Endothelial cell (in vitro differentiated cells): ENCODE measurements around the gene PYGO2. TPM values are rescaled to one million over a fixed set of nuclear protein-coding genes. Genes with fewer than 3 reads are reported as not detected.

ENCODE experiments used
- DNase-seq: peaks from one replicate; pipeline ENCODE4 v3.0.0; 2021; ENCODE audit warnings: low spot score
- H3K27ac Mint-ChIP-seq: one replicate; pipeline ENCODE4 v1.8.0; 2021; ENCODE audit warnings: mixed read lengths, inconsistent platforms; ENCODE audit not compliant: unreplicated experiment
- H3K27me3 Mint-ChIP-seq: one replicate; pipeline ENCODE4 v1.8.0; 2021; ENCODE audit warnings: mild to moderate bottlenecking, moderate library complexity, mixed read lengths, inconsistent platforms; ENCODE audit not compliant: unreplicated experiment
- H3K36me3 Mint-ChIP-seq: one replicate; pipeline ENCODE4 v1.8.0; 2021; ENCODE audit warnings: mild to moderate bottlenecking, low read depth, mixed read lengths, inconsistent platforms; ENCODE audit not compliant: unreplicated experiment
- H3K4me1 Mint-ChIP-seq: one replicate; pipeline ENCODE4 v1.8.0; 2021; ENCODE audit warnings: mild to moderate bottlenecking, mixed read lengths, inconsistent platforms; ENCODE audit not compliant: unreplicated experiment
- H3K4me3 Mint-ChIP-seq: one replicate; pipeline ENCODE4 v1.8.0; 2021; ENCODE audit warnings: mild to moderate bottlenecking, mixed read lengths, inconsistent platforms; ENCODE audit not compliant: unreplicated experiment
- H3K9me3 Mint-ChIP-seq: one replicate; pipeline ENCODE4 v1.8.0; 2021; ENCODE audit warnings: mixed read lengths, inconsistent platforms; ENCODE audit not compliant: unreplicated experiment
- CTCF ChIP-seq: fragments of 200-600 bp; sonication (generic); IDR thresholded peaks from one replicate; pipeline ENCODE4 v1.5.0; 2021; ENCODE audit warnings: antibody characterized with exemption; ENCODE audit not compliant: unreplicated experiment
- total RNA-seq: library from RNA; stranded (reverse); fragmentation: NEBNext Ultra II Directional; extraction: Animal tissue kit (Norgen Biotek cat#: 25700); gene quantifications from one replicate; pipeline ENCODE4 v1.2.1, GENCODE V29; 2021; ENCODE audit not compliant: unreplicated experiment

PYGO2 gene
- total RNA-seq, 1 donor from 2014 or later: 49.8 TPM

- H3K9me3 Mint-ChIP-seq: no peaks in the 10 kb centered on the region
- peaks cover 41% of the 10 kb centered on the region for H3K27me3 Mint-ChIP-seq
- H3K4me3 Mint-ChIP-seq: no peak overlapping the region
- peaks cover 55% of the 10 kb centered on the region for H3K36me3 Mint-ChIP-seq
- TF ChIP-seq CTCF: no peak
- peak overlapping the region; percentile 99 for H3K27ac Mint-ChIP-seq
- DNase-seq: no peak
- H3K4me1 Mint-ChIP-seq: peaks cover 76% of the 10 kb centered on the region
Measured at GRCh38 chr1:154968731-154969130, 7.1 kb upstream of the PYGO2 start.

DNA sequence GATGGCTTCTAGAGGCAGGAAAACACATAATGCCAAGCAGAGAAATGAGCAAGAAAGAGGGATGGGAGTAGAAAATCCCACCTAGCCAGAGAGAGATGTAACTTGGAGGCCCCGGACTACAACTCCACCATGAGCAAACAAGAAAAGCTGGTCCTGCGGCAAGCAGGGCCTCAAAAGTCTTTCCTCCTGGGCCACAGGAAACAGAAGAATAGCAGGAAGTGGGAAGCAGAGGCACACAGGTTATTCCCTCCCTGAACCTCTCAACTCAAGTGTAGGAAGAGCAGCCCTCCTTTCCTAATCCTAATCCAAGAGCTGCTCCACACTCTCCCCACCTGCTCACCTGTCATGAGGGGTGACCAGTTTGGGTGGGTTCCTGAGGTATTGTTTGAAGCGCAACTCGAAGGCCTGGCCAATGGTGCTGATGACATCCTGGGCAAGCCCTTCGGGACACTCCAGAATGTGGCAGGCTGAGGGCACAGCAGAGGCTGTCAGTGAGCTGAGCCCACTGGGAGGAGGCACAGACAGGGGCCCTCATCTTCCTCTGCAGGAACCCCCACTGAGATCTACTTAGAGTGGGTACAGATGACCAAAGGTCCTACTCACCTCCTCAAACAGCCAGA, 5.9 kb upstream of the PYGO2 start:
- Mint-ChIP-seq H3K27me3 (peaks cover 34% of the 10 kb centered on the region), H3K36me3 (peaks cover 63% of the 10 kb centered on the region), H3K9me3 (no peaks in the 10 kb centered on the region), H3K27ac (peak overlapping the region; percentile 99), H3K4me3 (no peak overlapping the region), H3K4me1 (peaks cover 82% of the 10 kb centered on the region)
- TF ChIP-seq CTCF: no peak
- DNase-seq: no peak

- no peak for DNase-seq
- Mint-ChIP-seq H3K9me3 (no peaks in the 10 kb centered on the region), H3K4me1 (peaks cover 76% of the 10 kb centered on the region), H3K27me3 (peaks cover 25% of the 10 kb centered on the region), H3K27ac (peak overlapping the region; percentile 99), H3K4me3 (no peak overlapping the region), H3K36me3 (peaks cover 58% of the 10 kb centered on the region)
- TF ChIP-seq CTCF: no peak
Measured at GRCh38 chr1:154966111-154966510, 4.5 kb upstream of the PYGO2 start.

- Mint-ChIP-seq H3K9me3 (no peaks in the 10 kb centered on the region), H3K4me1 (peaks cover 76% of the 10 kb centered on the region), H3K27me3 (peaks cover 23% of the 10 kb centered on the region), H3K36me3 (peaks cover 58% of the 10 kb centered on the region), H3K27ac (peak overlapping the region; percentile 82), H3K4me3 (peak overlapping the region; percentile 77)
- DNase-seq: no peak
- no peak for TF ChIP-seq CTCF
Measured at GRCh38 chr1:154964359-154964758, 2.8 kb upstream of the PYGO2 start.

DNA sequence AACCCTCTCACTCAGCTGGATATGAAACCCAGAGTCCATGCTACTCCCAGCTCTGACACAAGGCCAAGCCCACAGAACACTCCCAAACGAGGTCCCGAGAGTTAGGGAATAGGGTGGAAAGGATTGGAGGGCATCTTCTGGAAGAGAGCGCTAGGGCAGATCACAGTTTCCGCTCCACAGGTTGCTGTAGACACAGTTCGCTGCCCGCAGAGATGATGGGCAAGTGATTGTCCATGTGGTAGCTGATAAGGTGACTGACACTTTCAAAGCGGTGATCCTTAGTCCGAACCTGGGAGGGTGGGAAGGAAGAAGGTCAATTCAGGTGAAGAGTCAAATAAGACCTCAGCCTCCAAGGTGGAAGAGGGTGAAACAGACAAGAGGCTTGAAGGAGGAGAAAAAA, 2.1 kb upstream of the PYGO2 start:
- Mint-ChIP-seq H3K36me3 (peaks cover 51% of the 10 kb centered on the region), H3K27ac (peak overlapping the region; percentile 87)
- no peak for DNase-seq

More for the DNA sequence above, 2.1 kb upstream of the PYGO2 start:
- H3K4me3 Mint-ChIP-seq: peak overlapping the region; percentile 60
- no peak for TF ChIP-seq CTCF
- peaks cover 17% of the 10 kb centered on the region for H3K27me3 Mint-ChIP-seq
- peaks cover 70% of the 10 kb centered on the region for H3K4me1 Mint-ChIP-seq
- H3K9me3 Mint-ChIP-seq: no peaks in the 10 kb centered on the region
